H1 (cell line): Measurements from ENCODE around the gene OSBPL5. TPM values are rescaled to one million over a fixed set of nuclear protein-coding genes. Genes with fewer than 3 reads are reported as not detected.

Source experiments
- CTCF ChIA-PET: fragments of 300-600 bp; sonication (Branson Sonifier 250); formaldehyde crosslinking; loops from one replicate; lab custom pipeline; 2021; ENCODE audit not compliant: partially characterized antibody; lab: Charles Lee
- POLR2A ChIA-PET: fragments of 300-600 bp; sonication (Branson Sonifier 250); formaldehyde crosslinking; loops from one replicate; lab custom pipeline; 2021; ENCODE audit warnings: inconsistent platforms; ENCODE audit not compliant: partially characterized antibody; lab: Charles Lee
- DNase-seq, 2 experiments: peaks; one replicate each; pipeline versions ENCODE4 v3.0.0 to v3.0.0-alpha.2; 2010 to 2022; ENCODE audit warnings: low spot score in 2 of 2, low read depth in 1 of 2, mixed read lengths in 1 of 2
- FAIRE-seq: peaks from 2 replicates; lab custom pipeline; 2011; peaks lifted over from hg19 to GRCh38; lab: Jason Lieb, UNC
- H2AFZ ChIP-seq: 2 replicates; pipeline ENCODE4 v1.8.1; 2012; ENCODE audit warnings: low read length, inconsistent platforms
- H2AK5ac ChIP-seq: 2 replicates; pipeline ENCODE4 v1.6.1; 2013; ENCODE audit warnings: low read depth, low read length
- H2BK120ac ChIP-seq: replicated peaks from 2 replicates; pipeline ENCODE3; 2013; ENCODE audit warnings: low read depth, low read length, inconsistent platforms
- H2BK12ac ChIP-seq: 2 replicates; pipeline ENCODE4 v1.6.1; 2013; ENCODE audit warnings: low read depth, low read length
- H2BK15ac ChIP-seq: 2 replicates; pipeline ENCODE4 v1.6.1; 2013; ENCODE audit warnings: low read length
- H2BK20ac ChIP-seq: 2 replicates; pipeline ENCODE4 v1.6.1; 2013; ENCODE audit warnings: low read length
- H2BK5ac ChIP-seq: 2 replicates; pipeline ENCODE4 v1.6.1; 2013; ENCODE audit warnings: low read depth, low read length
- H3K14ac ChIP-seq: 2 replicates; pipeline ENCODE4 v1.6.1; 2013; ENCODE audit warnings: inconsistent platforms; ENCODE audit not compliant: insufficient read length
- H3K18ac ChIP-seq: 2 replicates; pipeline ENCODE4 v1.6.1; 2013; ENCODE audit warnings: low read length; ENCODE audit errors: extremely low read depth
- H3K23ac ChIP-seq: 2 replicates; pipeline ENCODE4 v1.6.1; 2013; ENCODE audit warnings: inconsistent platforms; ENCODE audit not compliant: insufficient read length
- H3K23me2 ChIP-seq: 2 replicates; pipeline ENCODE4 v1.6.1; 2013; ENCODE audit warnings: low read depth, low read length
- H3K27ac ChIP-seq: 2 replicates; pipeline ENCODE4 v1.6.1; 2011; ENCODE audit warnings: low read depth, low read length, inconsistent platforms
- H3K27me3 ChIP-seq, 4 experiments: replicated peaks in 1 of 4; 1 replicate in 1 of 4; 2 replicates in 3 of 4; pipeline versions ENCODE4 v1.6.1 to v1.8.1; 2011 to 2013; ENCODE audit warnings: low read length in 3 of 4, mild to moderate bottlenecking in 3 of 4, inconsistent platforms in 2 of 4, mixed read lengths in 2 of 4, moderate library complexity in 1 of 4; ENCODE audit not compliant: control insufficient read depth in 3 of 4, insufficient read depth in 3 of 4; ENCODE audit errors: extremely low read depth in 1 of 4
- H3K36me3 ChIP-seq, 4 experiments: 2 replicates each; pipeline versions ENCODE4 v1.6.1 to v1.8.1; 2011 to 2013; ENCODE audit warnings: mild to moderate bottlenecking in 4 of 4, low read length in 3 of 4, moderate library complexity in 2 of 4, control low read depth in 1 of 4, inconsistent platforms in 1 of 4; ENCODE audit not compliant: insufficient read depth in 4 of 4, control insufficient read depth in 2 of 4
- H3K4ac ChIP-seq: replicated peaks from 2 replicates; pipeline ENCODE3; 2013; ENCODE audit warnings: low read length, low read depth, mixed read lengths, inconsistent platforms; ENCODE audit not compliant: insufficient read length
- H3K4me1 ChIP-seq, 4 experiments: replicated peaks in 1 of 4; 1 replicate in 1 of 4; 2 replicates in 3 of 4; pipeline versions ENCODE4 v1.6.1 to v1.8.1; 2011 to 2013; ENCODE audit warnings: low read length in 3 of 4, inconsistent platforms in 2 of 4, mixed read lengths in 1 of 4; ENCODE audit not compliant: insufficient read depth in 4 of 4, control insufficient read depth in 3 of 4
- H3K4me2 ChIP-seq, 2 experiments: 2 replicates each; pipeline versions ENCODE4 v1.6.1 to v1.8.1; 2011 to 2013; ENCODE audit warnings: low read depth in 2 of 2, low read length in 2 of 2, control low read depth in 1 of 2, inconsistent platforms in 1 of 2, mild to moderate bottlenecking in 1 of 2; ENCODE audit not compliant: insufficient read depth in 1 of 2
- H3K4me3 ChIP-seq, 4 experiments: fragments of 200-600, 300-600 bp in 1 of 4; sonication (generic), shearing (Covaris generic), sonication (Bioruptor Twin) in 1 of 4; 2 replicates each; pipeline versions ENCODE4 v1.5.1 to v1.8.1; 2011 to 2016; ENCODE audit warnings: low read length in 4 of 4, low read depth in 3 of 4, control low read depth in 2 of 4, inconsistent platforms in 2 of 4, mild to moderate bottlenecking in 2 of 4, mixed read lengths in 1 of 4, moderate library complexity in 1 of 4; ENCODE audit not compliant: insufficient read depth in 2 of 4; ENCODE audit errors: extremely low read depth in 1 of 4
- H3K56ac ChIP-seq: replicated peaks from 2 replicates; pipeline ENCODE3; 2013; ENCODE audit warnings: low read depth, mild to moderate bottlenecking, mixed read lengths, low read length, inconsistent platforms; ENCODE audit not compliant: insufficient read length
- H3K79me1 ChIP-seq: 2 replicates; pipeline ENCODE4 v1.6.1; 2013; ENCODE audit warnings: low read depth, low read length, control low read depth
- H3K79me2 ChIP-seq, 2 experiments: 2 replicates each; pipeline versions ENCODE4 v1.6.1 to v1.8.1; 2012 to 2013; ENCODE audit warnings: low read length in 2 of 2, mild to moderate bottlenecking in 2 of 2, inconsistent platforms in 1 of 2; ENCODE audit not compliant: insufficient read depth in 2 of 2, control insufficient read depth in 1 of 2
- H3K9ac ChIP-seq, 4 experiments: replicated peaks in 1 of 4; 1 replicate in 1 of 4; 2 replicates in 3 of 4; pipeline versions ENCODE4 v1.6.1 to v1.8.1; 2011 to 2013; ENCODE audit warnings: low read depth in 3 of 4, low read length in 3 of 4, control low read depth in 2 of 4, mild to moderate bottlenecking in 2 of 4, moderate library complexity in 2 of 4, inconsistent platforms in 1 of 4; ENCODE audit errors: extremely low read depth in 1 of 4
- H3K9me3 ChIP-seq, 2 experiments: 2 replicates each; pipeline versions ENCODE4 v1.6.1 to v1.8.1; 2012 to 2013; ENCODE audit warnings: mild to moderate bottlenecking in 2 of 2, moderate library complexity in 2 of 2, control low read depth in 1 of 2, inconsistent platforms in 1 of 2, low read depth in 1 of 2, low read length in 1 of 2, mixed read lengths in 1 of 2; ENCODE audit not compliant: insufficient read depth in 2 of 2
- H4K20me1 ChIP-seq, 2 experiments: replicated peaks in 1 of 2; 2 replicates each; pipeline versions ENCODE3 to v1.8.1; 2011 to 2013; ENCODE audit warnings: inconsistent platforms in 2 of 2, low read length in 2 of 2, mild to moderate bottlenecking in 1 of 2; ENCODE audit not compliant: insufficient read depth in 2 of 2, control insufficient read depth in 1 of 2
- H4K5ac ChIP-seq: 2 replicates; pipeline ENCODE4 v1.6.1; 2013; ENCODE audit warnings: low read length, low read depth, mixed read lengths, inconsistent platforms; ENCODE audit not compliant: insufficient read length
- H4K8ac ChIP-seq: 2 replicates; pipeline ENCODE4 v1.8.0; 2013; ENCODE audit warnings: mild to moderate bottlenecking, moderate library complexity, low read length, inconsistent platforms; ENCODE audit not compliant: insufficient read depth; ENCODE audit errors: extremely low read depth
- H4K91ac ChIP-seq: replicated peaks from 2 replicates; pipeline ENCODE3; 2013; ENCODE audit warnings: low read length, mixed read lengths, inconsistent platforms; ENCODE audit not compliant: insufficient read length
- WGBS, 2 experiments: shearing (Covaris generic) in 1 of 2; methylation state at CpG; one replicate each; pipeline versions ENCODE4 v1.1.6 to v1.1.7; 2013 to 2015; ENCODE audit warnings: low lambda C conversion rate in 2 of 2, mixed read lengths in 2 of 2, inconsistent platforms in 1 of 2, low coverage in 1 of 2, missing lambda C conversion rate in 1 of 2; ENCODE audit not compliant: insufficient replicate concordance in 2 of 2, insufficient coverage in 1 of 2, insufficient read length in 1 of 2; ENCODE audit errors: extremely low coverage in 1 of 2, missing lambda C conversion rate in 1 of 2; 5-methylcytosine and 5-hydroxymethylcytosine counted together
- polyA plus RNA-seq, 7 experiments: library from polyadenylated mRNA; depleted of rRNA in 3 of 7; stranded (reverse) in 5 of 7; unstranded in 2 of 7; fragments of >200 nt in 5 of 7; fragments of 200-250 nt in 2 of 7; gene quantifications; 1 replicate in 5 of 7; 2 replicates in 1 of 7; 4 replicates in 1 of 7; pipeline versions ENCODE4 v1.2.1 to v1.2.3, GENCODE V29; 2011 to 2013; ENCODE audit warnings: missing spikeins in 2 of 7, mixed read lengths in 2 of 7
- total RNA-seq: library from RNA; stranded (reverse); fragmentation: NEBNext Ultra II Directional; extraction: Animal tissue kit (Norgen Biotek cat#: 25700); gene quantifications from 2 replicates; pipeline ENCODE4 v1.2.1, GENCODE V29; 2021

Gene OSBPL5
- total and polyA plus RNA-seq, 2 of the 8 experiments (the other 6 are each of a cell fraction or from before 2014, with no cell fraction given), result 3.4 to 9.9 TPM

GRCh38 chr11:3049430-3050243 lies 115.5 kb downstream of the OSBPL5 start:
- Histone ChIP-seq H2AK5ac (no peak overlapping the region), H3K27me3 (no peaks in the 10 kb centered on the region), H2BK20ac (no peak overlapping the region), H3K9me3 (no peaks in the 10 kb centered on the region), H4K5ac (no peak overlapping the region), H2BK5ac (no peak overlapping the region; the same call in 1 of the 2 replicates), H2BK12ac (no peak overlapping the region), H3K56ac (no peak overlapping the region), H3K4ac (no peak overlapping the region), H3K4me3 (no peak overlapping the region), H4K8ac (peak overlapping the region; percentile 38), H3K36me3 (peaks cover 0 to 29% (median 2%) of the 10 kb centered on the region in 4 experiments; a peak in 3 of 8 replicates), H2BK15ac (no peak overlapping the region), H3K18ac (no peak overlapping the region), H4K91ac (no peak overlapping the region), H4K20me1 (peaks cover 42 to 58% of the 10 kb centered on the region in 2 experiments), H2BK120ac (no peak overlapping the region), H3K9ac (no peak overlapping the region), H3K79me1 (peaks cover 40% of the 10 kb centered on the region), H3K23ac (no peak overlapping the region), H3K23me2 (no peaks in the 10 kb centered on the region), H3K79me2 (peaks cover 15 to 94% of the 10 kb centered on the region in 2 experiments), H3K4me2 (no peak overlapping the region), H2AFZ (no peak overlapping the region), H3K4me1 (peaks cover 0 to 13% (median 6%) of the 10 kb centered on the region in 4 experiments; a peak in 5 of 7 replicates), H3K27ac (no peak overlapping the region), H3K14ac (no peak overlapping the region)
- ChIA-PET POLR2A (interaction anchor here (0.7 to 3.7 kb wide), 7 partner anchors 8 to 41 kb away, joined by 3 to 32 read pairs (median 4); partner anchors contain the start of gene CARS1), CTCF (interaction anchor here (1.0 to 20.3 kb wide), 6 partner anchors 14 to 168 kb away, joined by 4 to 434 read pairs (median 6); no protein-coding TSS in a partner anchor)
- FAIRE-seq, result no peak
- DNase-seq, result no peak
- 87% methylated on average over 18 of the region's 18 CpGs; no CpG with 5 or more reads in 1 of the 2 experiments for WGBS, 2 experiments
